Fibroblast of pulmonary artery (primary cell): Measurements from ENCODE around the gene NAT14.
A peak's percentile ranks its signal among the peaks of the same experiment; 100 is the strongest.

ENCODE experiments used
- DNase-seq: peaks from one replicate; pipeline ENCODE4 v3.0.0-alpha.2; 2010; ENCODE audit warnings: low read depth
- H3K4me3 ChIP-seq: replicated peaks from 2 replicates; pipeline ENCODE4 v1.5.1; 2011; ENCODE audit warnings: low read depth, mild to moderate bottlenecking, control low read depth, low read length, moderate library complexity
- CTCF ChIP-seq: IDR thresholded peaks from 2 replicates; pipeline ENCODE4 v1.5.1; 2011; ENCODE audit warnings: mild to moderate bottlenecking, control low read depth, low read length, inconsistent platforms; ENCODE audit errors: missing control alignments

The NAT14 gene

GRCh38 chr19:55453511-55454260 is 31.3 kb upstream of the NAT14 start:
- H3K4me3 ChIP-seq, result no peak overlapping the region
- DNase-seq, result no peak
- TF ChIP-seq CTCF, result no peak

- no peak overlapping the region for H3K4me3 ChIP-seq
- peak; percentile 78 for TF ChIP-seq CTCF
- peak; percentile 54 for DNase-seq
These were observed 30.2 kb upstream of the NAT14 start for GRCh38 chr19:55454787-55455243.

- H3K4me3 ChIP-seq, result no peak overlapping the region
- TF ChIP-seq CTCF, result no peak
- no peak for DNase-seq
These were observed 29.3 kb upstream of the NAT14 start for GRCh38 chr19:55455576-55456235.

- no peak for TF ChIP-seq CTCF
- DNase-seq, result no peak
- H3K4me3 ChIP-seq, result no peak overlapping the region
These were observed 28.6 kb upstream of the NAT14 start for GRCh38 chr19:55456347-55456746.

- no peak overlapping the region for H3K4me3 ChIP-seq
- no peak for TF ChIP-seq CTCF
- DNase-seq, result no peak
These were observed 27.1 kb upstream of the NAT14 start for GRCh38 chr19:55457683-55458457.

GRCh38 chr19:55459551-55459949 is 25.4 kb upstream of the NAT14 start:
- no peak for DNase-seq
- no peak for TF ChIP-seq CTCF
- H3K4me3 ChIP-seq, result peak overlapping the region; percentile 92
